ENCODE measurements around the gene GON7.

DNA sequence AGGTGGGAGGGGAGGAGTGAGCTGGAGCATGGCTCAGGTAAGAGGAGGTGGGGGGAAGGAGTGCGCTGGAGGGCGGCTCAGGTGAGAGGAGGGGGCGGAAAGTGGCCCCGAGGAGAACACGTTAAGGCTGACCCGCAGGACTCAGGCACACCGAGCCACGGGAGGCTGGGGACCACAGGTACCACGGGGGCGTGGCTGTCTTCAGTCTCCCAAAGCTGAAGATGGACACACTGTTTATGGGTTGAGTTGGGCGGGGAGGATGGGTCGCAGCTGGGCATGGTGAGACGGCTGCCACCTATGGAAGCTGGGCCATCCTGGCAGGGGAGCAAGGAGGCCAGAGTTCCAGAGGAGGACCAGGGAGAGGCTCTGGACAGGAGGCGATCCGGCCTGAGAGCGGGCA is 23.7 kb upstream of the GON7 start:
- TF ChIP-seq NFIC (IDR thresholded peaks at IDR 0.05), result no peak
- no peak for TF ChIP-seq TAF1 (IDR thresholded peaks at IDR 0.05; ENCODE audit: low read depth)
- TF ChIP-seq, protein P1, sequence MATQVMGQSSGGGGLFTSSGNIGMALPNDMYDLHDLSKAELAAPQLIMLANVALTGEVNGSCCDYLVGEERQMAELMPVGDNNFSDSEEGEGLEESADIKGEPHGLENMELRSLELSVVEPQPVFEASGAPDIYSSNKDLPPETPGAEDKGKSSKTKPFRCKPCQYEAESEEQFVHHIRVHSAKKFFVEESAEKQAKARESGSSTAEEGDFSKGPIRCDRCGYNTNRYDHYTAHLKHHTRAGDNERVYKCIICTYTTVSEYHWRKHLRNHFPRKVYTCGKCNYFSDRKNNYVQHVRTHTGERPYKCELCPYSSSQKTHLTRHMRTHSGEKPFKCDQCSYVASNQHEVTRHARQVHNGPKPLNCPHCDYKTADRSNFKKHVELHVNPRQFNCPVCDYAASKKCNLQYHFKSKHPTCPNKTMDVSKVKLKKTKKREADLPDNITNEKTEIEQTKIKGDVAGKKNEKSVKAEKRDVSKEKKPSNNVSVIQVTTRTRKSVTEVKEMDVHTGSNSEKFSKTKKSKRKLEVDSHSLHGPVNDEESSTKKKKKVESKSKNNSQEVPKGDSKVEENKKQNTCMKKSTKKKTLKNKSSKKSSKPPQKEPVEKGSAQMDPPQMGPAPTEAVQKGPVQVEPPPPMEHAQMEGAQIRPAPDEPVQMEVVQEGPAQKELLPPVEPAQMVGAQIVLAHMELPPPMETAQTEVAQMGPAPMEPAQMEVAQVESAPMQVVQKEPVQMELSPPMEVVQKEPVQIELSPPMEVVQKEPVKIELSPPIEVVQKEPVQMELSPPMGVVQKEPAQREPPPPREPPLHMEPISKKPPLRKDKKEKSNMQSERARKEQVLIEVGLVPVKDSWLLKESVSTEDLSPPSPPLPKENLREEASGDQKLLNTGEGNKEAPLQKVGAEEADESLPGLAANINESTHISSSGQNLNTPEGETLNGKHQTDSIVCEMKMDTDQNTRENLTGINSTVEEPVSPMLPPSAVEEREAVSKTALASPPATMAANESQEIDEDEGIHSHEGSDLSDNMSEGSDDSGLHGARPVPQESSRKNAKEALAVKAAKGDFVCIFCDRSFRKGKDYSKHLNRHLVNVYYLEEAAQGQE (IDR thresholded peaks at IDR 0.05; ENCODE audit: low read depth), result no peak
- no peak for TF ChIP-seq RAD21 (IDR thresholded peaks at IDR 0.05; ENCODE audit: low read depth)
- no peak for TF ChIP-seq TEAD4 (IDR thresholded peaks at IDR 0.05)
- TF ChIP-seq, protein P2, sequence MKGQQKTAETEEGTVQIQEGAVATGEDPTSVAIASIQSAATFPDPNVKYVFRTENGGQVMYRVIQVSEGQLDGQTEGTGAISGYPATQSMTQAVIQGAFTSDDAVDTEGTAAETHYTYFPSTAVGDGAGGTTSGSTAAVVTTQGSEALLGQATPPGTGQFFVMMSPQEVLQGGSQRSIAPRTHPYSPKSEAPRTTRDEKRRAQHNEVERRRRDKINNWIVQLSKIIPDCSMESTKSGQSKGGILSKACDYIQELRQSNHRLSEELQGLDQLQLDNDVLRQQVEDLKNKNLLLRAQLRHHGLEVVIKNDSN (IDR thresholded peaks at IDR 0.05), result no peak
- no peak for TF ChIP-seq TCF12 (IDR thresholded peaks at IDR 0.05; ENCODE audit: low read depth)

All from Ishikawa (cell line).